HepG2 (cell line): ENCODE measurements around the gene ACTL7B. TPM values are rescaled to one million over a fixed set of nuclear protein-coding genes. Genes with fewer than 3 reads are reported as not detected.

Source experiments
- BCL6 ChIP-seq: IDR thresholded peaks from 2 replicates; pipeline ENCODE4 v1.6.1; 2016; ENCODE audit warnings: missing genetic modification reagents, missing compliant biosample characterization
- CHD4 ChIP-seq: fragments of 200-600 bp; sonication (generic); IDR thresholded peaks from 2 replicates; pipeline ENCODE4 v1.7.0; 2017; ENCODE audit warnings: mild to moderate bottlenecking, low read length, borderline replicate concordance
- KLF11 ChIP-seq: IDR thresholded peaks from 2 replicates; pipeline ENCODE4 v1.6.1; 2016; ENCODE audit warnings: missing compliant biosample characterization
- MEIS1 ChIP-seq: sonication (generic); formaldehyde crosslinking; IDR thresholded peaks from 2 replicates; pipeline ENCODE4 v1.9.0; 2021; ENCODE audit warnings: mild to moderate bottlenecking, missing genetic modification reagents, moderate library complexity, borderline replicate concordance
- RAD51 ChIP-seq: fragments of 450-650 bp; IDR thresholded peaks from 2 replicates; pipeline ENCODE4 v1.6.1; 2016; ENCODE audit warnings: borderline replicate concordance
- STAG1 ChIP-seq: sonication (generic); formaldehyde crosslinking; IDR thresholded peaks from 2 replicates; pipeline ENCODE4 v1.4.0; 2020; ENCODE audit warnings: missing genetic modification reagents
- YY1 ChIP-seq: IDR thresholded peaks from 2 replicates; pipeline ENCODE4 v1.6.1; 2011; ENCODE audit warnings: low read length, low read depth, moderate library complexity, mild to moderate bottlenecking; ENCODE audit not compliant: insufficient read depth, insufficient replicate concordance
- ZKSCAN8 ChIP-seq: IDR thresholded peaks from 2 replicates; pipeline ENCODE4 v1.6.1; 2016; ENCODE audit warnings: borderline replicate concordance, missing genetic modification reagents, missing compliant biosample characterization
- ZNF205 ChIP-seq: IDR thresholded peaks from 2 replicates; pipeline ENCODE4 v1.6.1; 2018; ENCODE audit warnings: missing biosample characterization, missing genetic modification reagents
- ZNF367 ChIP-seq: sonication (generic); formaldehyde crosslinking; IDR thresholded peaks from 2 replicates; pipeline ENCODE4 v1.4.0; 2020; ENCODE audit warnings: missing genetic modification reagents, borderline replicate concordance
- ZNF792 ChIP-seq: IDR thresholded peaks from 2 replicates; pipeline ENCODE4 v1.6.1; 2016
- ZSCAN31 ChIP-seq: sonication (generic); formaldehyde crosslinking; IDR thresholded peaks from 2 replicates; pipeline ENCODE4 v1.5.0; 2020; ENCODE audit warnings: low read depth, mild to moderate bottlenecking, missing genetic modification reagents
- polyA plus RNA-seq, 8 experiments: library from polyadenylated mRNA; depleted of rRNA in 3 of 8; stranded (reverse) in 7 of 8; unstranded in 1 of 8; fragments of >200 nt; fragmentation: Illumina TruSeq in 4 of 8; extraction: Trizol in 4 of 8; gene quantifications; 2 replicates each; pipeline versions ENCODE4 v1.2.1 to v1.2.3, GENCODE V29; 2011 to 2016; ENCODE audit warnings: low read depth in 4 of 8, missing spikeins in 1 of 8, mixed read lengths in 1 of 8; ENCODE audit not compliant: insufficient read depth in 1 of 8
- total RNA-seq, 5 experiments: library from RNA; depleted of rRNA; stranded (reverse); fragments of >200 nt; fragmentation: Illumina TruSeq; extraction: Trizol; gene quantifications; 2 replicates each; pipeline ENCODE4 v1.2.3, GENCODE V29; 2016; ENCODE audit warnings: low read depth in 1 of 5
- TF ChIP-seq, protein P1 (sequence below): sonication (generic); formaldehyde crosslinking; IDR thresholded peaks from 2 replicates; pipeline ENCODE4 v1.5.1; 2020; ENCODE audit warnings: mild to moderate bottlenecking, moderate library complexity, missing genetic modification reagents
- TF ChIP-seq, protein P2 (sequence below): sonication (generic); formaldehyde crosslinking; conservative IDR thresholded peaks from 2 replicates; pipeline ENCODE4 v1.8.1; 2023; ENCODE audit warnings: missing genetic modification reagents
- TF ChIP-seq, protein P3 (sequence below): sonication (generic); formaldehyde crosslinking; IDR thresholded peaks from 2 replicates; pipeline ENCODE4 v1.8.0; 2022; ENCODE audit warnings: mild to moderate bottlenecking, missing genetic modification reagents
- TF ChIP-seq, protein P4 (sequence below): sonication (generic); formaldehyde crosslinking; IDR thresholded peaks from 2 replicates; pipeline ENCODE4 v1.4.0; 2020; ENCODE audit warnings: missing genetic modification reagents
- TF ChIP-seq, protein P5 (sequence below): sonication (generic); formaldehyde crosslinking; IDR thresholded peaks from 2 replicates; pipeline ENCODE4 v1.9.0; 2021; ENCODE audit warnings: missing genetic modification reagents, borderline replicate concordance
- TF ChIP-seq, protein P6 (sequence below): sonication (generic); formaldehyde crosslinking; IDR thresholded peaks from 2 replicates; pipeline ENCODE4 v1.4.0; 2020; ENCODE audit warnings: missing genetic modification reagents

The ACTL7B gene
- total and polyA plus RNA-seq, 2 of the 13 experiments (the other 11 are each of a cell fraction or from before 2014, with no cell fraction given) = 0.07 to 0.11 TPM

DNA sequence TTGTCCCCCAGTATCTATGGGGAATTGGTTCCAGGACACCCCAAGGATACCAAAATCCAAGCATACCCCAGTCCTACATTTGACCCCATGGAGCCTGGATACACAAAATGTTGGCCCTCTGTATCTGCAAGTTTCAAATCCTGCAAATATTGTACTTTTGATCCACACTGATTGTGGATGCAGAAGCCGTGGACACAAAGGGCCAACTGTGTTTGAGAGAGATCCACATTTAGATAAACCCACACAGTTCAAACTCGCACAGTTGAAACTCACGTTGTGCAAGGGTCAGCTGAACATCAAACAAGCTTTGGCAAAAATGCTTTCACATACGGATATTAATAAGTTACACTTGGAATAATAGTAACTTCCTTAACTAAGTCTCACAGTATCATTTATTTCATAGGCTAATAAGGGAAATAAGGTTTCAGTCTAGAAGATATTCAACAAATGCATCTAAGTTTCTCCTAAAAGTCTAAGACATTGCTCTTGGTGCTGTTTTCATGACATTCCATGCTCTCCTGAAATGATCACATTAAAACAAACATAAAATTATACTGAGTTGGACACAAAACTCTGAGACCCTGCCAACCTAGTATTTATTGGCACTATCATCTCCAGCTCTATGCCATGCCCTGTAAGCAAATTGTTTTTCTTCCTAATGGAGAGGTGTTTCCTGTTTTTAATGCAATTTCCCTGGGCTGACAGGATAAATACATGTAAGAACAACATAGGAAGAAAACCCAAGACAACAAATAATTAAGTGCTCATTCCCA is 38.6 kb upstream of the ACTL7B start (continued):
- peak; percentile 81 for TF ChIP-seq BCL6
- TF ChIP-seq, protein P1, sequence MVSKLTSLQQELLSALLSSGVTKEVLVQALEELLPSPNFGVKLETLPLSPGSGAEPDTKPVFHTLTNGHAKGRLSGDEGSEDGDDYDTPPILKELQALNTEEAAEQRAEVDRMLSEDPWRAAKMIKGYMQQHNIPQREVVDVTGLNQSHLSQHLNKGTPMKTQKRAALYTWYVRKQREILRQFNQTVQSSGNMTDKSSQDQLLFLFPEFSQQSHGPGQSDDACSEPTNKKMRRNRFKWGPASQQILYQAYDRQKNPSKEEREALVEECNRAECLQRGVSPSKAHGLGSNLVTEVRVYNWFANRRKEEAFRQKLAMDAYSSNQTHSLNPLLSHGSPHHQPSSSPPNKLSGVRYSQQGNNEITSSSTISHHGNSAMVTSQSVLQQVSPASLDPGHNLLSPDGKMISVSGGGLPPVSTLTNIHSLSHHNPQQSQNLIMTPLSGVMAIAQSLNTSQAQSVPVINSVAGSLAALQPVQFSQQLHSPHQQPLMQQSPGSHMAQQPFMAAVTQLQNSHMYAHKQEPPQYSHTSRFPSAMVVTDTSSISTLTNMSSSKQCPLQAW (CRISPR knock-in tag) = peak; percentile 89
- TF ChIP-seq CHD4 = 0 out of 2 replicates have a peak, but pooled peaks have one; percentile 60
- TF ChIP-seq, protein P2, sequence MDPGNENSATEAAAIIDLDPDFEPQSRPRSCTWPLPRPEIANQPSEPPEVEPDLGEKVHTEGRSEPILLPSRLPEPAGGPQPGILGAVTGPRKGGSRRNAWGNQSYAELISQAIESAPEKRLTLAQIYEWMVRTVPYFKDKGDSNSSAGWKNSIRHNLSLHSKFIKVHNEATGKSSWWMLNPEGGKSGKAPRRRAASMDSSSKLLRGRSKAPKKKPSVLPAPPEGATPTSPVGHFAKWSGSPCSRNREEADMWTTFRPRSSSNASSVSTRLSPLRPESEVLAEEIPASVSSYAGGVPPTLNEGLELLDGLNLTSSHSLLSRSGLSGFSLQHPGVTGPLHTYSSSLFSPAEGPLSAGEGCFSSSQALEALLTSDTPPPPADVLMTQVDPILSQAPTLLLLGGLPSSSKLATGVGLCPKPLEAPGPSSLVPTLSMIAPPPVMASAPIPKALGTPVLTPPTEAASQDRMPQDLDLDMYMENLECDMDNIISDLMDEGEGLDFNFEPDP (CRISPR knock-in tag) = no peak
- TF ChIP-seq, protein P3, sequence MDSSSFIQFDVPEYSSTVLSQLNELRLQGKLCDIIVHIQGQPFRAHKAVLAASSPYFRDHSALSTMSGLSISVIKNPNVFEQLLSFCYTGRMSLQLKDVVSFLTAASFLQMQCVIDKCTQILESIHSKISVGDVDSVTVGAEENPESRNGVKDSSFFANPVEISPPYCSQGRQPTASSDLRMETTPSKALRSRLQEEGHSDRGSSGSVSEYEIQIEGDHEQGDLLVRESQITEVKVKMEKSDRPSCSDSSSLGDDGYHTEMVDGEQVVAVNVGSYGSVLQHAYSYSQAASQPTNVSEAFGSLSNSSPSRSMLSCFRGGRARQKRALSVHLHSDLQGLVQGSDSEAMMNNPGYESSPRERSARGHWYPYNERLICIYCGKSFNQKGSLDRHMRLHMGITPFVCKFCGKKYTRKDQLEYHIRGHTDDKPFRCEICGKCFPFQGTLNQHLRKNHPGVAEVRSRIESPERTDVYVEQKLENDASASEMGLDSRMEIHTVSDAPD (CRISPR knock-in tag) = no peak
- no peak for TF ChIP-seq KLF11
- TF ChIP-seq ZNF367 (CRISPR knock-in tag) = no peak
- TF ChIP-seq, protein P4, sequence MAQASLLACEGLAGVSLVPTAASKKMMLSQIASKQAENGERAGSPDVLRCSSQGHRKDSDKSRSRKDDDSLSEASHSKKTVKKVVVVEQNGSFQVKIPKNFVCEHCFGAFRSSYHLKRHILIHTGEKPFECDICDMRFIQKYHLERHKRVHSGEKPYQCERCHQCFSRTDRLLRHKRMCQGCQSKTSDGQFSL (CRISPR knock-in tag) = no peak
- peak; percentile 24; the same call in 1 of the 2 replicates for TF ChIP-seq STAG1 (CRISPR knock-in tag)
- TF ChIP-seq, protein P5, sequence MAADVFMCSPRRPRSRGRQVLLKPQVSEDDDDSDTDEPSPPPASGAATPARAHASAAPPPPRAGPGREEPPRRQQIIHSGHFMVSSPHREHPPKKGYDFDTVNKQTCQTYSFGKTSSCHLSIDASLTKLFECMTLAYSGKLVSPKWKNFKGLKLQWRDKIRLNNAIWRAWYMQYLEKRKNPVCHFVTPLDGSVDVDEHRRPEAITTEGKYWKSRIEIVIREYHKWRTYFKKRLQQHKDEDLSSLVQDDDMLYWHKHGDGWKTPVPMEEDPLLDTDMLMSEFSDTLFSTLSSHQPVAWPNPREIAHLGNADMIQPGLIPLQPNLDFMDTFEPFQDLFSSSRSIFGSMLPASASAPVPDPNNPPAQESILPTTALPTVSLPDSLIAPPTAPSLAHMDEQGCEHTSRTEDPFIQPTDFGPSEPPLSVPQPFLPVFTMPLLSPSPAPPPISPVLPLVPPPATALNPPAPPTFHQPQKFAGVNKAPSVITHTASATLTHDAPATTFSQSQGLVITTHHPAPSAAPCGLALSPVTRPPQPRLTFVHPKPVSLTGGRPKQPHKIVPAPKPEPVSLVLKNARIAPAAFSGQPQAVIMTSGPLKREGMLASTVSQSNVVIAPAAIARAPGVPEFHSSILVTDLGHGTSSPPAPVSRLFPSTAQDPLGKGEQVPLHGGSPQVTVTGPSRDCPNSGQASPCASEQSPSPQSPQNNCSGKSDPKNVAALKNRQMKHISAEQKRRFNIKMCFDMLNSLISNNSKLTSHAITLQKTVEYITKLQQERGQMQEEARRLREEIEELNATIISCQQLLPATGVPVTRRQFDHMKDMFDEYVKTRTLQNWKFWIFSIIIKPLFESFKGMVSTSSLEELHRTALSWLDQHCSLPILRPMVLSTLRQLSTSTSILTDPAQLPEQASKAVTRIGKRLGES = peak; percentile 85
- no peak for TF ChIP-seq RAD51
- TF ChIP-seq MEIS1 (CRISPR knock-in tag) = no peak; the same call in 1 of the 2 replicates
- TF ChIP-seq YY1 = no peak
- peak; percentile 81; the same call in 1 of the 2 replicates for TF ChIP-seq ZKSCAN8 (CRISPR knock-in tag)
- 0 out of 2 replicates have a peak, but pooled peaks have one; percentile 38 for TF ChIP-seq ZNF792 (CRISPR knock-in tag)
- peak; percentile 63 for TF ChIP-seq ZSCAN31 (CRISPR knock-in tag)
- TF ChIP-seq, protein P6, sequence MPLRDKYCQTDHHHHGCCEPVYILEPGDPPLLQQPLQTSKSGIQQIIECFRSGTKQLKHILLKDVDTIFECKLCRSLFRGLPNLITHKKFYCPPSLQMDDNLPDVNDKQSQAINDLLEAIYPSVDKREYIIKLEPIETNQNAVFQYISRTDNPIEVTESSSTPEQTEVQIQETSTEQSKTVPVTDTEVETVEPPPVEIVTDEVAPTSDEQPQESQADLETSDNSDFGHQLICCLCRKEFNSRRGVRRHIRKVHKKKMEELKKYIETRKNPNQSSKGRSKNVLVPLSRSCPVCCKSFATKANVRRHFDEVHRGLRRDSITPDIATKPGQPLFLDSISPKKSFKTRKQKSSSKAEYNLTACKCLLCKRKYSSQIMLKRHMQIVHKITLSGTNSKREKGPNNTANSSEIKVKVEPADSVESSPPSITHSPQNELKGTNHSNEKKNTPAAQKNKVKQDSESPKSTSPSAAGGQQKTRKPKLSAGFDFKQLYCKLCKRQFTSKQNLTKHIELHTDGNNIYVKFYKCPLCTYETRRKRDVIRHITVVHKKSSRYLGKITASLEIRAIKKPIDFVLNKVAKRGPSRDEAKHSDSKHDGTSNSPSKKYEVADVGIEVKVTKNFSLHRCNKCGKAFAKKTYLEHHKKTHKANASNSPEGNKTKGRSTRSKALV = peak; percentile 28; the same call in 1 of the 2 replicates
- TF ChIP-seq ZNF205 (CRISPR knock-in tag) = peak; percentile 74; the same call in 1 of the 2 replicates
